Stimulated activated CD8-positive, alpha-beta memory T cell treated with anti-CD3 and anti-CD28 coated beads, Interleukin-2, amount 100 ng/mL, for 1 hour (primary cell): ENCODE results near the gene TFR2.

ENCODE experiments used
- DNase-seq, 2 donors: peaks; one replicate each; pipeline ENCODE4 v3.0.0-alpha.2; 2020; ENCODE audit warnings: low read depth in 2 of 2

TFR2 gene

GRCh38 chr7:100654908-100655831, 13.8 kb upstream of the TFR2 start:
- no peak for DNase-seq

- DNase-seq = no peak
These were observed 8.6 kb upstream of the TFR2 start for GRCh38 chr7:100649826-100650565.

- DNase-seq = no peak
These were observed 1.2 kb upstream of the TFR2 start for GRCh38 chr7:100642534-100642907.

DNA sequence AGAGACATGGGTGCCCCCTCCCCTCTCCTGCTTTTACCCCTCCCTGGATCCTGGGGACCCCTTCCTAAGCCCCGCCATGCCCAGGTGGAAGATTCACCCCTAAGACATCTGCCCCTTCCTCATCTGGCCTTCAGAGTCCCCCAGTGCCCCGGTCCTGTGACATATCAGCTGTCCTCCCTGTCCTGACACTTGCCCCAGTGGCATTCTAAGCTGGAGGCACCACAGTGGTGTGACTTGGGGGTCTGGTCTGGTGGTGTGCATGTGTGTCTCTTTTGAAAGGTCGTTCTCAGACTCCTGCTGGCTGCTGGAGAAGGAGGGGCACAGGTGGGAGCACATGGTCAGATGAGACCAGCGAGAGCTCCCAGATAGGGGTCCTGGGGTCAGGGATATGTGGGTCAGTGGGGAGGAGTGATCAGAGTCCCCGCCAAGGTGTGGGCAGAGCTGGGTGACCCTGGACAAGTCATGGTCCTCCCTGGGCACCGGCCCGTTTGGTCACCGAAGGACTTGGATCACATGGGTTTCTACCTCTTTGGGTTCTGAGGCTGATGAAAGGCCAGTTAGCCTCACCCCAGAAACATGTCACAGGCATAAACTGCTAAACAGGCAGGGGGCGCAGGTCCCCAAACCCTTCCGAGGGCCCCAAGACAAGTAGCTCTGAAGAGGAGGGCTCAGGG, 645 bp upstream of the TFR2 start:
- DNase-seq = no peak

DNA sequence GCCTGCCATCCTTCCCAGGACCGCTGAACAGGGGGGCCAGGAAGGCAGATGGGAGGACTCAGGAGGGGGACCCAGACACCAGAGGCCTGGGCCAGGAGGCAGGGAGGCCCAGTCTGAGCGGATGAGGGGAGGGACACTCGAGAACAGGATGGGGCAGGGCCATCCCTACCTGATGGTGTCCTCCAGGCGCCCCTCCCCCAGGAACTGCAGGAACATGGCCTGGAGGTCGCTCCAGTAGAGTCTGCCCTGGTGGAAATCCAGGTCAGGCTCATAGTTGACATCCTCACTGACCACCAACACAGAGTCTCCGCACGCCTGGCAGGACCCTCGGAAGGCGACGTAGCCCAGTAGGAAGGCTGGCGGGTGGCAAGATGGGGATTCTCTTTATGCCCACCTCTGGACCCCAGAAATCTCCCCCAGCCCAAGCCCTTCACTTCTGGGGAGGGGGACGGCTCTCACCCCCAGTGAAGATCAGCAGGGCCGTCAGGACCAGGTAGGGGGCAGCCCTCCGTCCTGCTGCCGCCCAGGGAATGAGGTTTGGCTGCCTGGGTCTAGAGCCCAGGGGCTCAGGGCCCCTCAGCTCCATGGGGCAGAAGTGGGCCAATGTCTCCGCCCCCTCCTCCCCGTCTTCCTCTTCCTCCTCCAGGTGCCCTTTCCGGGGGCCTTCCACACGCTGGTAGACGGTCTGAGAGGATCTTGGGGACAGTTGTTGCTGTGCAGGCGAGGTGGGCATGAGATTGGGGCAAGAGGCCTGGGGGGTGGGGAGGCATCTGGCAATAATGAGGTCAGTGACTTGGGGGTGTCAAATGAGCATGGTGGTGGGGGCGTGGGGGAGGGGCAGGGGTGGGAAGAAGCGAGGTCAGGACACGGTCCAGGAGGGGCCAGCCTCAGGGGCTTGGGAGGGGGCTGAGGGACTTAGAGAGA, 573 bp downstream of the TFR2 start:
- DNase-seq = no peak

GRCh38 chr7:100639995-100640516, 1.3 kb downstream of the TFR2 start:
- no peak for DNase-seq

DNA sequence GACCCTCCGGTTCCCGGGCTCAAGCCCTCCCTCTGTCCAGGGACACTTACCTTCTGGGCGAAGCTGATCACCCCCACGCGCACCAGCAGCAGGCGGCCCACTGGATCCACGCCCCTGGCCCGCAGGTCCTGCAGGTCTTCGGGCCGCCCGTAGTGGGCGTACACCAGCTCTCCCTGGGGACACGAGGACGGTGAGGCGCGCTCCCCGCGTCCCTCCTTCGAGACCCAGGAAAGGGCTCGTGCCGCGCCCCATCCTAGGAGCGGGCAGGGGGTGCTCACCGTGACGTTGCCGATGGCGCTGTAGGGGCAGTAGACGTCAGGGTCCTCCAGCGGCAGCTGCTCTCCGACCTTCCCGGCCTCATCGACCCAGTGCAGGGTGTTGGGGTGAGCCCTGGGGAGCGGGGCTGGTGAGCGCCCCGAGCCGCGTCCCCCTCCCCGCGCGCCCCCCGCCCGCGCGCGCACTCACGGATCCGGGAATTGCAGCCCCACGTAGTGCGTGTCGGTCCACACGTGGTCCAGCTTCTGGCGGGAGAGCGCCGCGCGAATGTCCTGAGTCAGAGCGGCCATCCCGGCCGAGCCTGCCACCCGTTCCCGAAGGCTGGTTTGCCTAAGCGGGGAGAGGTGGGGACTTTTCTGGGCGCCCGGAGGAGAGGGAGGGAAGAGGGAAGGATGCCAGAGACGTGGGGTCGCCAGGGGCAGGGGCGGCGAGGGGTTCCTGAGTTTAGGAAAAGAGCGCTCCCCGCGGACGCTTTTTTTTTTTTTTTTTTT, 8.2 kb downstream of the TFR2 start:
- DNase-seq = peak in 1 of 2 donors; percentile 22

DNA sequence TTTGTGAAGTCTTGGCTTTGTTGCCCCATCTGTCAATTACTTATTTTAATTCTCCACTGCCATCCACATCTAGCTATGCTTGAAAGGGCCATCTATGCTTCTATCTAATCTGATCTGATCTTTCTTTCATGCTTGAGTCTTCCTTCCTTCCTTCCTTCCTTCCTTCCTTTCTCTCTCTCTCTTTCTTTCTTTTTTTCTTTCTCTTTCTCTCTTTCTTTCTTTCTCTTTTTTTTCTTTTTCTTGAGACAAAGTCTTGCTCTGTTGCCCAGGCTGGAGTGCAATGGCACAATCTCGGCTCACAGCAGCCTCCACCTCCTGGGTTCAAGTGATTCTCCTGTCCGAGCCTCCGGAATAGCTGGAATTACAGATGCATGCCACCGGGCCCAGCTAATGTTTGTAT, 11.3 kb downstream of the TFR2 start:
- no peak for DNase-seq

DNA sequence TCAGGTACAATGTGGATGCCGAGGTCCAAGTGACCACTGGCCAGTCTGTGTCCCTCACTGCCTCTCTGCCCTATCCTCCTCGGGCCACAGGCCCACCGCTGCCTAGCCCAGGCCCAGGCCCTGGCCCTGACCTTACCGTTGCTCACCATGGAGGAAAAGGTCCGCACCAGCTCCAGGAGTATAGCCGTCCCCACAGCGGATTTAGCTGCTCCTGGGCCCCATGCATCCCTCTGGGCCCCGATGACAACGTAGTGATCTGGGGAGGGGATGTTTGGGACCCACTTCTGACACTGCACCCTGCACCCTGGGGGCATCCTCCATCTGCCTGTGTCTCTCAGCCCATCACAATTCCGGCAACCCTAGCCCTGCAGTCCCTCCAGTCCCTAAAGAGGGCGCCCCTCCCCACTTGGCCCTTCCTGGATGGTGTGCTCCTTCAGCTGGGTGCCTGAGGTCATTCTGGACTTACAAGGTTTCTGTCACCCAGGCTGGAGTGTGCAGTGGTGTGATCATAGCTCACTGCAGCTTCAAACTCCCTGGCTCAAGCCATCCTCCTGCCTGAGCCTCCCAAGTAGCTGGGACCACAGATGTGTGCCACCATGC, 12.1 kb downstream of the TFR2 start:
- DNase-seq = no peak

DNA sequence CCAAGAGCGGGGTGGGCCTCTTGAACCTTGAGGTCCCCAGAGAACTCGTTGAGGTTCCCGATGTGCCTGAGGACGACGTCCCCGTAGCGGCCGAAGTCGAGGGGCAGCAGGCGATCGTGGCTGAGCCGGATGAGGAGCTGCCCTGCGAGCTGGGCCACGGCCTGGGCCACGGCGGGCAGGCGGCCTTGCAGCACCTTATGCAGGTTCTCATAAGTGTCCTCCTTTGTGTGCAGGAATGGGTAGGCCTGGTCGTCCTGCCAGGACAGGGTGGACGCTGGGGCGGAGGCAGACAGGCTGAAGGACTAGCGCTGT, 14.2 kb downstream of the TFR2 start:
- DNase-seq = no peak

DNA sequence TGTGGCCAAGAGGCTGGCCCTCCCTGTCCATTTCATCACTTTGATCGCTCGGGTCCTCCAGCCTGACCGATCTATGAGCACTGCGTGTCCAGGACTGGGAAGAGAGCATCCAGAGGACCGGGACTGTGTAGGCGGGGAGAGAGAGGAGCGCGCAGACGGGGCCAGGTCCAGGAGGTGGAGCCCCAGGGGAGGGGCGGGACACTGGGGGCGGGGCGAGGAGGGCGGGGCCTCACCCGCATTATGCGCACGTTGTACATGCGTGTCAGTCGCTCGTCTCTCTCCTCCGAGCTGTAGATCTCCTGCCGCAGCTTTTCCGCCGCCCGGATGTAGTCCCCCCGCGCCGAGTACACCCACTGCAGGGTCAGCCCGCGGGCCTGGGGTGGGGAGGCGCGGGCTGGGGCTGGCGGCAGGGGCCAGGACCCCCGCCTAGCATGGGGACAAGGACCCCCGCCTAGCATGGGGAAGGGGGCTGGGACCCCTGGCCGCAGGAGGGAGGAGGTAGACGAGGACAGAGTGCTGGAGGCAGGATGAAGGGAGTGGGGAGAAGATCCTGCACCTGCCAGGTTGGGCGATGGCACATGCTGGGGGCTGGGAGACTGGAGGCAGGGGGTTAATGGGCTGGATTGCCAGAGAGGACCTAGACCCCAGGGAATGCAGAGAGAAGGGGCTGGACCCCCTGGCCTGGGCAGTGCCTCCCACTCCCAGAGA, 14.7 kb downstream of the TFR2 start:
- peak; percentile 77 to 85 for DNase-seq

DNA sequence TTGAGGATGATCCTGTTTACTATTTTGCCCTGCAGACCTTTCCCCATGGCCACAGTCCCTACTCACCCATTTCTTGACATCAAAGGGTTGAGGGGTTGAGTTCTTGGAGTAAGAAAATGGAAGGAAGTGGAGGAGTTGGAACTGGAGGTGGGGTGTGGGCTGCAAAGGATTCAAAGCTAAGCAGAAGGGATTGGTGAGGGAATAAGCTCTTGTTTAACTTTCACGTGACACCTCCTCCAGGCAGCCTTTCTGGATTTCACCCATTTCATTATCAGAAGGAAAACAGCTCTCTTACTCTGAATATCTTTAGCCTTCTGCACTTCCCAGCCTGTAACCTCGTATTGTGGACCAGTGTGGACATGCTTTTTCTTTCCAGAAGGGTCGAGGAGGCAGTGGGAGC, 15.3 kb downstream of the TFR2 start:
- DNase-seq = no peak

DNA sequence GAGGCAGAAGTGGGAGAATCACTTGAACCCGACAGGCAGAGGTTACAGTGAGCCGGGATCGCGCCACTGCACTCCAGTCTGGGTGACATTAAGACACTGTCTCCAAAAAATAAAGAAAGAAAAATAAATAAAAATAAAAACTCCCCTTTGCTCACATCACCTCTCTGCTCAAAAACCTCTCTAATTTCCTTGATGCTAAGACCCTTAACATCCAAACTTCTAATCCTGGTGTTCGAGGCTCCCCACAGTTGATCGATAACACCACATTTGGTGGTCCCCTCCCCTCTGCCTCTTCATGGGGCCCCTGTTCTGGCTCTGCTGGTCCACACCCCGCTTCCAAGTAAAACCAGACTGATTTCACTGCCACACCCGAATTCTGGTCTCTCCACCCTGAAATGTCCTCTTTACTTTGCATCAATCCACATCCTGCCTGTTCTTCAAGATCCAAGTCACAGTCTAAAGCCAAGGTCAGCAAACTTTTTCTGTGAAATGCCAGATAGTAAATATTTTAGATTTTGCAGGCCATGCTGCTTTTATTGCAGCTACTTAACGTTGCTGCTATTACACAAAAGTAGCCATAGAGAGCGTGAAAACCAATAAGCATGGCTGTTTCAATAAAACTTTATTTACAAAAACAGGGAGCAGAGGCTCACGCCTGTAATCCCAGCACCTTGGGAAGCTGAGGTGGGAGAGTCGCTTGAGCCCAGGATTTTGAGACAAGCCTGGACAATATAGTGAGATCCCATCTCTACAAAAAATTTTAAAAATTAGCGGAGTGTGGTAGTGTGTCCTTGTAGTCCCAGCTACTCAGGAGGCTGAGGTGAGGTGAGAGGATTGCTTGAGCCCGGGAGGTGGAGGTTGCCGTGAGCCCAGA, 17.2 kb downstream of the TFR2 start:
- DNase-seq = no peak

- DNase-seq = no peak
These were observed 19.8 kb downstream of the TFR2 start for GRCh38 chr7:100621554-100621953.

- no peak for DNase-seq
These were observed 20.5 kb downstream of the TFR2 start for GRCh38 chr7:100620804-100621203.

GRCh38 chr7:100620239-100620638, 21.1 kb downstream of the TFR2 start:
- no peak for DNase-seq

DNA sequence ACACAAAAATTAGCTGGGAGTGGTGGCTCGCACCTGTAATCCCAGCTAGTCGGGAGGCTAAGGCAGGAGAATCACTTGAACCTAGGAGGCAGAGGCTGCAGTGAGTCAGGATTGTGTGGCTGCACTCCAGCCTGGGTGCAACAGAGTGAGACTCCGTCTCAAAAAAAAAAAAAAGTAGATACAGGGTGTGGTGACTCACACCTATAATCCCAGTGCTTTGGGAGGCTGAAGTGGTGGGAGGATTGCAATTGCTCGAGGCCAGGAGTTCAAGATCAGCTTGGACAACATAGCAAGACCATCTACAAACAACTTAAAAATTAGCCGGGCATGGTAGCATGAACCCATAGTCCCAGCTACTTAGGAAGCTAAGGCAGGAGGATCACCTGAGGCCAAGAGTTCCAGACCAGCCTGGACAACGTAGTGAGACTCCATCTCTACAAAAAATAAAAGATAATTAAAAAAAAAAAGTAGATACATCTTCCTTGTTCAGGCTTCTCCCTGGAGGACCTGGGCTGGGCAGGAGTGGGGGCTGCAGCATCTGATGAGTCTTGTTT, 27.0 kb downstream of the TFR2 start:
- DNase-seq = no peak
